Upper lobe of left lung (tissue), 4 donors: ENCODE data around the gene RBM45.

Experiments used
- EP300 ChIP-seq, 4 donors: sonication (generic); formaldehyde crosslinking; IDR thresholded peaks; one replicate each; pipeline ENCODE4 v1.5.1; 2017; ENCODE audit warnings: antibody characterized with exemption in 4 of 4, control low read depth in 2 of 4
- TF ChIP-seq, protein P1 (sequence below), 6 experiments: fragments of 450-650 bp in 4 of 6; fragments of 200-600 bp in 2 of 6; sonication (generic) in 2 of 6; IDR thresholded peaks; one replicate each; pipeline ENCODE4 v1.5.1; 2016 to 2019; ENCODE audit warnings: antibody characterized with exemption in 6 of 6

DNA sequence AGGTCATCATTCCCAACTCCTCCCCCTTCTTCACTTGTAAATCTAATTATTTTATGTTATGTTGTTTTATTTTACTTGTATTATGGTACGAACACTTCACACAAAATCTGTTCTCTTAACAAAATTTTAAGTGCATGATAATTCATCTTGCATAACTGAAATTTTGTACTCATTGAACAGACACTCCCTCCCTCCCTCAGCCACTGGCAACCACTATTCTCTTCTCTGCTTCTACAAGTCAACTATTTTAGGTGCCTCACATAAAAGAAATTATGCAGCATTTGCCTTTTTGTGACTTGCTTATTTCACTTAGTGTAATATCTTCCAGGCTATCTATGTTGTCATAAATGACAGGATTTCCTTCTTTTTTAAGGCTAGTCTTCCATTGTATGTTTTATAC lies 51.7 kb downstream of the RBM45 start:
- TF ChIP-seq, protein P1, sequence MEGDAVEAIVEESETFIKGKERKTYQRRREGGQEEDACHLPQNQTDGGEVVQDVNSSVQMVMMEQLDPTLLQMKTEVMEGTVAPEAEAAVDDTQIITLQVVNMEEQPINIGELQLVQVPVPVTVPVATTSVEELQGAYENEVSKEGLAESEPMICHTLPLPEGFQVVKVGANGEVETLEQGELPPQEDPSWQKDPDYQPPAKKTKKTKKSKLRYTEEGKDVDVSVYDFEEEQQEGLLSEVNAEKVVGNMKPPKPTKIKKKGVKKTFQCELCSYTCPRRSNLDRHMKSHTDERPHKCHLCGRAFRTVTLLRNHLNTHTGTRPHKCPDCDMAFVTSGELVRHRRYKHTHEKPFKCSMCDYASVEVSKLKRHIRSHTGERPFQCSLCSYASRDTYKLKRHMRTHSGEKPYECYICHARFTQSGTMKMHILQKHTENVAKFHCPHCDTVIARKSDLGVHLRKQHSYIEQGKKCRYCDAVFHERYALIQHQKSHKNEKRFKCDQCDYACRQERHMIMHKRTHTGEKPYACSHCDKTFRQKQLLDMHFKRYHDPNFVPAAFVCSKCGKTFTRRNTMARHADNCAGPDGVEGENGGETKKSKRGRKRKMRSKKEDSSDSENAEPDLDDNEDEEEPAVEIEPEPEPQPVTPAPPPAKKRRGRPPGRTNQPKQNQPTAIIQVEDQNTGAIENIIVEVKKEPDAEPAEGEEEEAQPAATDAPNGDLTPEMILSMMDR (IDR thresholded peaks at IDR 0.05) = no peak
- TF ChIP-seq EP300 (IDR thresholded peaks at IDR 0.05) = no peak
